Epidermal melanocyte (primary cell): Measurements from ENCODE around the gene COL5A1.
"Not testable (repeated sequence)": the region's sequence is repeated elsewhere in the genome, so short reads cannot be mapped to it uniquely, and the experiment has no call there.

Source experiments
- DNase-seq: peaks from one replicate; pipeline ENCODE4 v3.0.0; 2011; ENCODE audit warnings: low spot score; ENCODE audit not compliant: insufficient read length

The COL5A1 gene

DNA sequence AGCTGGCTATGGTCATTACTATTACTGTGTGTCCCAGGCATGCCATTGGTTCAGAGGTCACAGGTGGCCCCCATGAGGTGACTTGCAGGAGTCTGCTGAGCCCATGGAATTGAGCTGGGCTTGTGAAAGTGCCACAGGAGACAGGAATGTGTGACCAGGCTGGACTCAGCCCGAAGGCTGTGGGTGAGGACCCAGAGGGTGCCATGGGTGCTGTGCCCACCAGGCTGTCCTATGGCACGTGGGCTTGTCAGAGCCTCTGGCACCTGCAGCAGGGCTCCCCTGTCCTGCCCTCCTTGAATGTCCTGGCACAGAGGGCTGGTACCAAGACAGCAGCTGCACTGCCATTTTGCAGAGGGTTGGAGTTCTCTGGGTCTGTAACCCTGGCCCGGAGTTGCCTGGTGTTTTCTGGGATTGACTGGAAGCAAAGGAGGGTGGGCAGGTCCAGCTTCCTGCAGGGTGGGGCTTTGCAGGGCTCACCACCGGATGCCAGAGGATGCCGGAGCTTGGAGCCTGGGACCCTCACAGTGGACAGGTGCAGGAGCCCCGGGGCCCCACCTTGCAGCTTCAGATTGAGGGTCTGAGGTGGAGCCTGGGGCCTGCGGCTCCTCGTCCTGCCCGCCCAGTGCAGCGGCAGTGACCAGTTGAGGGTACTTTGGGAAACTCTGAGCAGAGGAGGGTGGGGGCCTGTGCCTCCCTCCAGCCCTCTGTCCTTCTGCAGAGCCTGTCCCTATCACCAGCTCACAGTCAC lies 14.2 kb downstream of the COL5A1 start:
- DNase-seq: no peak

DNA sequence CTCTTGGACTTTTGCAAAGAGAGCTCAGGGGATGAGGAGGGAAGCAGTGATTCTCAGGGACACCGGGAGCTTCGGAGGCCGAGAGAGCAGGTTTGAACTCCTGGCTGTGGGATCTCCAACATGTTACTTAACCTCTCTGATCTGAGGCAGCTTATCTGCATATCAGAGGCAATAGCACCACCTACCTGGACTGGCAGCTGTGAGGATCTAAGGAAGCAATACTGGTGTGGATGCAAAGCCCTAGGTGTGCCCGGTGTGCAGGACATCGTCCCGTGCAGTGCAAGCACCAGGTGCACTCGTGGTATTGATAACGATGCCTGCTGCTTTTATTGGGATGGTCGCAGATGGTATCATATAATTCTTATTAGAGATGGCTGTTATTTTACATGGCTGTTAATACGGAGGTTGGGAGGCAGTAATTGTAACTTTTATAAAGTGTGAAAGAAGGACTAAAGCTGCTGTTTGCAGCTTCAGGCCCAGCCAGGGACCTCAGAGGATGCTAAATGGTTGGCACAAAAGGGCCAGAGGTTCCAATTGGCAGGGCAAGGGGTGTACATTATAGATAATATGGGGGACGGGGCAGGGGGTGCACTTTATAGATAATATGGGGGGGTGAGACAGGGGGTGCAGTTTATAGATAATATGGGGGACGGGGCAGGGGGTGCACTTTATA lies 14.9 kb downstream of the COL5A1 start:
- no peak for DNase-seq

DNA sequence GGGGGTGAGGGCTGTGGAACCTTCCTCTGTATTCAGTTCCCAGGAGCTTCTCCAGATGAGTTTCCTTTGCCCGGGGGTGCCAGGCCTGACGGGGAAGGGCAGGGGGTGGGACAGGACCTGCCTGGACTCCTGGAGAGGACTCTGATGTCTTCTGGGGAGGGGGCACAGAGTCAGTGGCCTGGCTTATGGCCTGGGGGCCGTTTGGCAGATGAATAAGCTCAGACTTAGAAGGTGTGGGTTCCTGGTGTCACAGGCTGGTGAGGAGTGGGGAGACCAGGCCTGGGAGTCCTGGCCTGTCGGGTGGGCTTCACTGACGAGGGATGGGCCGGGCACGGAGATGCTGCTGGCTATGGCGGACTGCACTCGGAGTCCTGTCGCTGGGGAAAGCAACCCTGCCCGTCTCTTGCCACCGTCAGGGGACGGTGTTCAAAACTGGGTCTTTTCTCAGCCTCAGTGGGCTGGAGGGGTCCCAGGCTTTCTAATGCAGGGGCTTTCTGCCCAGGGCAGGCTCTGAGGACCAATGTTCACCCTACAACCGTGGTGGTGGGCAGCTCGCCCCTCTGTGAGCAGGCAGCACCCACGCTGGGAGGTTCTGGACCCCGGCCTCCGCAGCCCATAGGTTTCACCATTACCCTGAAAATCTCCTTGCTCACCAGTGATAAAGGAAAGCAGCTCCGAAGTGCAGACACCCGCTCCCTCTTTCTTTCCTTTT lies 16.2 kb downstream of the COL5A1 start:
- no peak for DNase-seq

DNA sequence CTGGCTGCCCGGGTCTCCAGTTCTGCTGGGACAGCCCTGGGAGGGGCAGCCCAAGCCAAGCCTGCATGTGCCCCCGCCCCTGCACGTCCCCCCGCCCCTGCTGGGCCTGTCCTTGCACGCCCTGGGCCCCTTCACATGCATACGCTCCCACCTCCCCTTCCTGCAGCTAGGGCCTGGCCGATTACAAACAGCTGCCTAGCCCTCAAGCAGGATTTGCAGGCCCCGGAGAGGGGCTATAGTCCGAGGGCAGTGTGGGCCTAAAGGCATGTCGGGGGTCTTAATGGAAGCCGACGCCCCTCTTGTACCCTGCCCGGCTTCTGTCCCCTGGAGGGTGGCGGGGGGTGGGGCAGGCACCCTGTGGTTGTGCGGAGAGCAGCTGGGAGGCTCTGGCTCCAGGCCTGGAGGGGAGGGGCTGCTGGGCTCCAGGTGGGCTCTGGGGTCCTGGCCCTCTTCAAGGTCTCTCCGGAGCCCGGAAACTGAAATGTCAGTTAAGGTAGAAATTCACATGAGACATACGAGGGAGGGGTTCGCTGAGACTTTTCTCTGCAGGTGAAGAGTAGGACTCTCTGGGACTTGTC lies 16.9 kb downstream of the COL5A1 start:
- DNase-seq: no peak

DNA sequence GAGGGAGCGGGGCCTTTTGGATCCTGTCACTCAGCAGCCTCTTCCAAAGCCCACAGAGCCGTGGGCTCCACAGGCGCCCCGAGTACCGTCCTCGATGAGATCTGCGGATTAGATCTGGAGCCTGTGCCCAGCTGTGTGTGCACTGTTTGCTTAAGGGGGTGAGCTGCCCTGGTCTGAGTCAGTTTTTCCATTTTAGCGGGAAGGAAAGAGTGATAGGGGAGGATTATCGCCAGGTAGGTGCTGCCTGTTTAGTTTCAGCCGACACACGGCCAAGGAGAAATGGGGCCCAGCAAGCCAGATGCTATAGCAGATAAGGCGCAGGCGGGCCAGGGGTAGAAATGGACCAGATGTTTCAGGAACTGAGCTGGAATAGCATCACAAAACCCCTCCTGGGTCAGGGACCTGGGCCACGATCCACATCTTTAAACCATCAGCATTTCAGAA lies 18.1 kb downstream of the COL5A1 start:
- DNase-seq: no peak

DNA sequence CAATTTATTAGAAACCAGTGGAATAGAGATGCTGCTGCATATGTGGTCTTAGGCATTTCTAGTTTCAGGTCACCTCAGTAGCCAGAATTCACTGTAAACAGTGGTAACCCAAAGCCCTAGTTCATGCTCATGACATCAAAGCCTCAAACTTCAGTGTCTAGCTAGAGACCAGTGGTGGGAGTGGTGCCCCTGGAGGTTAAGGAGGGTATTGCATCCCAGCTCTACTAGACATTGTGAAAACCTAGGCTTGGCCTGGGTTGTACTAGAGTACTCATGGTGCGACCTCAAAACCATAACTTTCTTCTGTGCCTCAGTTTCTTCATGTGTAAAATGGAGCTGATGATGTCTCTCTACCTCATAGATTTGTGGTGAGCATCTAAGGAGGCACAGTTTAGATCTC lies 18.8 kb downstream of the COL5A1 start:
- no peak for DNase-seq

DNA sequence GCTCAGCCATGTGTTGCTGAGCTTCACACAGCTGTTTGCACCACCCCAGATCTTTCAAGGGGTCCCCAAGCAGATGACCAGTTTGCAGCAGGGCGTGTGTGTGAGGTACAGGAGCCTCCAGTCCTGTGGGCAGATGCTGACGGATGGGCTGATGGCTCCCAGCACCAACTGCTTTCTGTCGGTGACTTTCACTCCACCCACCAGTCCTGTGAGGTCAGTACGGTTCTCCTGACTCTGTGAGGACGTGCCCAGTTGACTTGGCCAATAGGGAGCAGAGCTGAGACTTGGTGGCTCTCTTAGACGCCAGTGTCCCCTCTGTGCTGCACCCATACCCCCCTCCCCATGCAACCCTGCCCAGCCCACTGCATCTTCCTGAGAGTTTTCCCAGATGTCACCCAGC lies 19.7 kb downstream of the COL5A1 start:
- no peak for DNase-seq

DNA sequence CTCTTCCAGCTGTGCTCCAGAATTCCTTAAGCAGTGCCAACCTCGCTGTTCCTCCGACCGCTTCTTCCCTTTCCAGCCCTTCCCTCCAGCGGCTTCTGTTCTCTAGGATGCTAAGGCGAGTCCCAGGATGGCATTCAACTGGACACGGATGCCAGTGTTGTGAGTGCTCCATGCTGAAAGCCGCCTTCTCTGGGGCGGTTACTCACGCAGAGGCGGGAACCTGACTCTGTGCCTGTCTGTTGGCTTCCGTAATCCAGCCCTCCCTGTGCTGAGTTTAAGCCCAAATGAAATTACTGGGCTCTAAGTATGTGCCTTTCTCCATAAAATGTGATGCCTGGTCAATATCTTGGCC lies 20.2 kb downstream of the COL5A1 start:
- no peak for DNase-seq

DNA sequence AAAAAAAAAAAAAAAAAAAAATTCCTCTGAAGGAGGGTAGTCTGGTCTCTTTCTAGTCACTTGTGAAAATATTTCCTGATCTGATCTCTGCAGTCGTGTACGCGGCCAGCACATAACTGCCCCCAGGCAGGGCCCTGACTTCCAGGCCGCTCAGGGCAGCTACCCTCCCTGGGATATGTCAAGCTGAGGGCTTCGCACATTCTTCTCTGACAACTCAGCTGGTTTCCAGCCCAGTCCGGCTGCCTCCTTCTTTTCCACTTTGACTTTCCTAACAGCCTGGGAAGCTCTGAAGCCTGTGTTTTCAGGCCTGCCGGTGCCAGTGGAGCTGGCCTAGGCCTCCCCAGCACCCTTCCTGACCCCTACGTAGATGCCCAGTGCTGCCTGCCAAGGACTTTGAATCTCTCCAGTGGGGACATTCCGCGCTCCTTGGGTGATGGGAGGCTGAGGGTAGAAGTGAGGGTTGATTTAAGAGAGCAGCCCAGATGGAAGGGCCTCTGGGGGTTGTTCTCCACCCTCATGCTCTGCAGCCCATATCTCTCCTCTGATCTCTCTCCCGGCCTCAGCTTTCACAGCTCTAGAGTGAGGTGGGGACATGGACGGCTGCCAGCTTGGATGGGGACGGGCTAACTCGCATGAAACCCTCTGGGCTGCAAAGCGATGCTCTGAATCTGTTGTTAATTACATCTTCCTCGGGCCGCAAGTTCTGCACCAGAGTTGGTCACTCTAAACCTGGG lies 20.7 kb downstream of the COL5A1 start:
- peak; percentile 54 for DNase-seq

DNA sequence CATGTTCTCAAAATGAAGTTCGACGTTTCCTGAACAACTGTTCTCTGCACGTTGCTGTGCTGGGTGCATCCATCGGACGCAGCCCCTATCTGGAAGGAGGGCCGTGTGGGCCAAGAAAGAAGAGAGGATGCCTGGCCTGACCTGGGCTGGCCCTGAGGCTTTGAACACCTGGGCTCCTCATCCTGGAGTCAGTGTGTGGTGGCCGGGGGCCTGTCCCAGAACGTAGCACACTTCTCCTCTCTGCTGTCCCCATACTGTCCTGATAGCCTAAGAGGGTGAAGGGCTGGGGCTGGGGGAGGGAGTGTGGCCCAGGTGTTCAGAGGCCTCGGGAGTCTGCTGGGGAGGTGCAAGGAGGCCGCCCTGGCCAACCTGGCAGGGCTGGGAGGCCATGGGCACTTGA lies 21.5 kb downstream of the COL5A1 start:
- DNase-seq: no peak

DNA sequence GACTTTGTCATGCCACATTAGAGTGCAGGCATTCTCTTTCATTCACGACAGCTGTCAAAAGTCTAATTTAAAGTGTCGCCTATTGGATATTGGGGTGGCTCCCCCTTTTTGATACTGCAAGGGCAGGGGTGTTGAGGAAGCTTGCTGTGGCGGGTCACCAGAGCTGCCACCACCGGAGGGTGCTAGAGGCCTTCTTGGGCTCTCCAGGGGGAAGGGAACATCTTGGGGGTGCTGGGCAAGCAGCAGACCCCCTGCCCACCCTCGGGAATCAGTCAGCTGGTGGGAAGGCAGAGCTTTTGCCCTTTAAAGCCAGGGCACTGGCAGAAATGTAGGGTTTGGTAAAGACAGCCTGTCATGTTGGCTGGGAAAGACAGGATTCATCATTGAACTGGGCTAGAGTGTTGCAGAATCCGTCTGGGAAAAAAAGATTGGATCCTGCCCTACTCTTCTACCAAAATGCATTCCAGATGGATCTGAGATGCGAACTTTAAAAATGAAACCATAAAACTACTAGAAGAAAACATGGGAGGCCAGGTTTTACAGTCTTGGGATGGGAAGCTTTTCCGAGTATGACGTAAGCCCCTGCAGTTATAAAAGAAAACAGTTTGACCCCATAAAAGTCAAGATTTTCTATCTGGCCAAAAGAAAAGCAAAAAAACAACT lies 22.3 kb downstream of the COL5A1 start:
- no peak for DNase-seq

DNA sequence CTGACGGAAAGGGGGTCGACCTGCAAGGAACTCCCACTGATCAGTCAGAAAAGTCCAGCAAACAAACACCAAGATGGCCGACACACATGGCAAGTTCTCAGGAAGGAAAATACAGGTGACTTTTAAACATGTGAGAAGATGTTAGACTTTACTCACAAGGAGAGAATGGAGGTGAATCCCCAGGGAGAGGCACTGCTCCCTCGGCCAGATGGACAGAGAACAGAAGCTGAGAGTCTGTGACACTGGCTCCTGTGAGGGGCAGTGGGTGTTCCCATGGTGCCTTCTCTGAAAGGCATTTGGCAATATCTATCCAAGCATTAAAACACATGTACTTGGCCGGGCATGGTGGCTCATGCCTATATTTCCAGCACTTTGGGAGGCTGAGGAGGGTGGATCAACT lies 22.8 kb downstream of the COL5A1 start:
- DNase-seq: no peak

DNA sequence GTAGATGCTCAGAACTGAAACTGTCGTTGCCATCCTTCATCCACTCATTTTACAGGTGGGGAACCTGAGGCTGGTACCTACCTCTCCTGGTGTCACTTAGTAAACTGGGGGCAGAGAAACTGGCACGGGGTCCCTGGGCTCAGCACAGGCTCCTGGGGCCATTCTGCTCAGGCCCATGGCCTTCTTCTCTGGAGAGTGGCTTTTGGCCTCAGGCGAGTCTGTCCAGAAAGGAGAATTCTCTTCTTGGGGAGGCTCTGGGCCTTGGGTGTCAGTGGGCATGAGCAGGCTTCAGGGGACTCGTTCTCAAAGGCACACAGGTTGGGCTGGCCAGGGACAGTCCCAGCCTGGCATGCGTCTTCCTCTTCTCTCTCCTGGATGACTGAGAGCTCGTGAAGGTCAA lies 24.6 kb downstream of the COL5A1 start:
- no peak for DNase-seq

DNA sequence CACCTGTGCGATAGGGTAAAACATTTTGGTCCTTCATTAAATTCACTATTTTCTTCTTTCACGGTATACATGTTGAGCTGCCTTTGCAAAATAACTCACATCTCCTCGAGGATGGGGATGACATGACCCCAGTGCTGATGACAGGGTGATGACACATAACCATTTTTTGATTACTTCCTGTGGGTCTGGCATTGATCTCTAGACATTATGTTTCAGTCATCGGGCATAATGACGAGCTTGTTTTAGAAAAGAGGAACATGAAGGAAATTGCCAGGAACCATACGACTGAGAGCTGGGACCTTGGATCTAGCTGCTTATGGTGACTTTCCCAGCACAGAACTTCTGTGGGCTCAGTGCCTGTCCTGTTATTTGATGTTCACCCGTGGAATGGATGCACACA lies 25.2 kb downstream of the COL5A1 start:
- no peak for DNase-seq

DNA sequence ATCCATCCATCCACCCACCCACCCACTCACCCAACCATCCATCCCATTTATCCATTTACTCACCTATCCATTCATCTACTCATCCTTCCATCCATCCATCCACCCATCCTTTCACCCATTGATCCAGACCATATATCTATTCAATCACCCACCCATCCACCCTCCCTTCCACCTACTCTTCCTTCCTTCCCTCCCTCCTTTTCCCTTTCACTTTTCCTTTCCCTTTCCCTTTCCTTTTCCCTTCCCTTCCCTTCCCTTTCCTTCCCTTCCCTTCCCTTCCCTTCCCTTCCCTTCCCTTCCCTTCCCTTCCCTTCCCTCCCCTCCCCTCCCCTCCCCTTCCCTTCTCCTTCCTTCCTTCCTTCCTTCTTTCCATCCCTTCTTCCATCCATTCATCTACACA lies 27.4 kb downstream of the COL5A1 start:
- DNase-seq: not testable (repeated sequence)

DNA sequence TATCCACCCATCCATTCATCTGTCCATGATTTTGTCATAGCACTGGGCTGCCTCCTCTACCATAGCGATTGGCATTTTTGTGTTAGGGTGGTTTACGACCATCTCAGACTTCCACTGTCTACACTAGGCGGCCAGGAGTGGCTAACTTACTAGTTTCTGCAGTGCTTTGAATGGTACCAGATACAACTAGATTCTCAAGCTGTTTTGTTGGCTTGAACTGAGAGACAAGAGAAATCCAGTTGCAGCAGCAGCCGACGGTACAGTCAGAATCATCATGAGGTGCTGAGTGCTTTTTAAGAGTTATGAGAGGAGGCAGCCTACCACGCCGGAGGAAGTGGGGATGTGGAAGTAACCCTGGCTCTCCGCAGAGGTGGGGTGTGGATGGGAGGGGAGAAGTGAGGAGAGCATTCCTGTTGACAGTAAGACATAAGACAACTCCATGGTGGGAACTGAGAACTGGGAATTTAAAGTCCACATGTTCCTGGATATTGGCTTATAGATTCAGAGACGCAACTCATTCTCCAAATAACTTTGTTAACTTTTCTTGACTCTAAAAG lies 27.9 kb downstream of the COL5A1 start:
- no peak for DNase-seq

DNA sequence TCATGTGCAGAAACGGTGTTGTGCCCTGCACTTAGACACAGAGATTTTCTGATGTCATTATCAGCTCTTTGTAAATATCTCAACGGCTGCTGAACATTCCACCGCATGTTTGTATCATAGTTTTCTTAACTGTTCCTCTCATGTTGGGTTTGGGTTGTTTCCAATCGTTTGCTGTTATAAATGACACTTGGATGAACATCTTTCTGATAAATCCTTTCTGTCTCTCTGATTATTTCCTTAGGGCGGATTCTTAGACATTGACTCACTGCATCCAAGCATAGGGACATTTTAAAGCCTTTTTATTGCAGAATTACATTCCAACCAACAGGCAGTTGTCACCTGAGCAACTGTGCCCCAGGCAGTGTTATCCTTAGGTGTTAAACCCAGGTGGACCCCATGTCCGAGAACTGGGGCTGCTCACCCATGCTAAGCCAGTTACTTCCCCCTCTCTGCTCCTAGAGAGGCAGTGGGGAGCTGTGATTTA lies 28.5 kb downstream of the COL5A1 start:
- DNase-seq: no peak

DNA sequence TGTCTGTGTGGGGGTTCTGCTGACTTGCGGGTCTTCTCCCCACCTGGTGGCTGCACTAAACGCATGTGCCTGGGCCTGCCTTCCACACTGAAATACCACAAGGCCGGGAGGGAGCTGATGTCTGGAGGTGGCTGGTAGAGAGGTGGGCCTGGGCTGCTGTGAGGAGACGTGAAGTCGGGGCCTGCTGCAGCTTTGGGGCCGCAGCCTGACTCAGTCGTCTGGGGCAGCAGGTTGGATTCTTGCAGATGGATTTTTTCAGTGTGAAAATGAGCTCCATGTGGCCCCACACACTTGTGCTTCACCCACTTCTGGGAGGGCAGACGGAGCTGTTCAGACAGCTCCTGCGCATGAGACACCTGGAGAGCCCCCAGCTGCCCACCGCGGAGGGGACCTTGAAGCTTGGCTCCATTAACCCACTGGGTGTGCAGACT lies 29.3 kb downstream of the COL5A1 start:
- DNase-seq: no peak

DNA sequence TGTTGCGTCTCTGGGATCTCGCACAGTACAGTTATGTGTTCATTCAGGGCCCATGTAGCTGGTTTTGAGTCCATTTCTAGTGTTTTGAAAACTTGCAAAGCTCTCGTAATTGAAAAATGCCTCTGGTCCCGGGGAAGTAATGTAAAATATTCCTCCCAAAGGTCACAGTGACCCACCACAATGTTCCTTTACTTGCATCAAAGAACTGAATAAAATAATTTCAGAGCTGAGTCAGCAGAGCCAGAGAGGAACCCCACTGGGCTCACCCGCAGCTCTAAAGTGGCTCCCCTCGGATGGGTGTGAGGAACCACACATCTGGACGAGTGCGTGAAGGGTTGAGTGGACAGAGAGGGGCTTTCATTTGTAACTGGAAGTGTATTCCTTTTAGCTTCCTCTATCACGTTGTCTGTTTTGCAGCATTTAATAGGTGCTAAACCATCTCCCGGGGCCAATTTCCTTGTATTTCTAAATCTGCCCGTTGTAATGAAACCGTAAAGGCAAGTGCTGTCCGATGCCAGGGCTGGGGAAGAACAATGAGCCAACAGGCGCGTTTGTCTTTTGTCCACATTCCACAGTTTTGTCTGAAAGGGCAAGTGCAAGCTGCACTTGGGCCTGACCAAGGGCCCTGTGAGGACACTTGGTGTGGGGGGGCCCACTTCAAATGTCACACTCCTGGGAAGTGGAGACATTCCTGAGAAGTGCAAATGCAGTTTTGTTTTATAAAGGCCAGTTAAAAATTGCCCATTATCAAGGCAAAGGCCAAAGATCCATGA lies 29.9 kb downstream of the COL5A1 start:
- DNase-seq: no peak

DNA sequence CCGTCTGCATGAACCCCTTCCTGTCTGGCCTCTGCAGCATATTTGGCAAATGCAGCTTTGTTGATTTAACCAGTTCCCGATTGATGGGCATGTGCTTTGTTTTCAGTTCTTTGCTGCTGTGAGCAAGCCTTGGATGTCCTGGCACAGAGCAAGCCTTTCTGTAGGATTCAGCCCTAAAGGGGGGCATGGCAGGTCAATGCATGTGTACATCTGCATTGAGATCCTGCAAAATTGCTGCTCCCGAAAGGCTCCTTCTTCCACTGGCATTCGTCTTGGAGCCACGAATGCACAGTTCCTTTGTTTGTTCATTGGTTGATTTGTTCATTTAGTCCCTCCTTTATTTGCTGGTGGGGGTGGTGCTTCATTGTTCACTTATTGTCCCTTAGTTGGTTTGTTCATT lies 34.8 kb downstream of the COL5A1 start:
- DNase-seq: no peak
